GM23248 (cell line): ENCODE measurements around the gene PAK4.

Experiments
- EZH2 ChIP-seq: fragments of 200-600 bp; sonication (generic); IDR thresholded peaks from 2 replicates; pipeline ENCODE4 v1.6.1; 2018; ENCODE audit warnings: antibody characterized with exemption, mild to moderate bottlenecking; ENCODE audit not compliant: insufficient read depth, poor library complexity, severe bottlenecking
- EZH2phosphoT487 ChIP-seq: fragments of 200-600 bp; sonication (generic); IDR thresholded peaks from 2 replicates; pipeline ENCODE4 v1.6.1; 2018; ENCODE audit warnings: antibody characterized with exemption, moderate library complexity, mild to moderate bottlenecking, low read depth; ENCODE audit not compliant: insufficient read depth

- TF ChIP-seq EZH2phosphoT487 = no peak
- no peak for TF ChIP-seq EZH2
Observed at GRCh38 chr19:39145180-39145953, 19.8 kb downstream of the PAK4 start.
